Measurements from ENCODE around the gene MEIS3.

- TF ChIP-seq CTCF (conservative IDR thresholded peaks at IDR 0.05) = no peak
- TF ChIP-seq ZFX (IDR thresholded peaks at IDR 0.05) = no peak
Observed at GRCh38 chr19:47450478-47450877, 31.2 kb upstream of the MEIS3 start.

All from C4-2B (cell line).